ENCODE results near the gene FPR2. TPM values are rescaled to one million over a fixed set of nuclear protein-coding genes. Genes with fewer than 3 reads are reported as not detected.

FPR2 gene
- total and polyA plus RNA-seq, 10 of the 15 experiments (the other 5 are each of a cell fraction or from before 2014, with no cell fraction given) = not detected

- TF ChIP-seq SMAD5 (IDR thresholded peaks at IDR 0.05; ENCODE audit: low read depth) = no peak
Measured at GRCh38 chr19:51727349-51727880, 33.6 kb upstream of the FPR2 start (continued).

DNA sequence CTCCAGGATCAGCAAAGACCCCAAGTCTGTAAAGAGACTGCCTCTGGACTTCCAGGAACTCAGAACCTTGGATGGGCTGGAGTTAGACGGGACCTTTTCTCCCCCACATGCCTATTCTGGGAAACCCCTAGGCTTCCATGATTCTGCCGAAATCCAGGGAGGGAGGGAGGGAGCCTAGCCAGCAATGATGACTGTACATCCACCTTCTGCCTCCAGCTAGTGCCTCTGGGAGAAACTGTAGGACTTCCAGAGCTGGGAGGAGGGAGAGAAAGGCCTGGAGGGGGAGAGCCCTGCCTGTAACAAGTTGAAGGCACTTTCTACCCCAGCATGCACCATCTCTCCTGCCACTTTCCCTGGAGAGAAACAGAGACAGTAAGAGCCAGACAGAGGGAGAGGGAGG lies 31.2 kb upstream of the FPR2 start:
- CTCF ChIA-PET = interaction anchor here (0.6 kb wide), 1 partner anchor 75 kb away, joined by 3 read pairs; no protein-coding TSS in a partner anchor
- Histone ChIP-seq H3K27me3 (replicated peaks in 1 of 2; ENCODE audit: control insufficient read depth in 2 of 2, insufficient read depth in 2 of 2, low read length in 1 of 2) (no peaks in the 10 kb centered on the region), H4K20me1 (ENCODE audit: control insufficient read depth, insufficient read depth) (no peaks in the 10 kb centered on the region), H3K4me2 (ENCODE audit: control insufficient read depth, insufficient read depth) (no peak overlapping the region), H3K36me3 (ENCODE audit: control insufficient read depth in 2 of 2, insufficient read depth in 2 of 2, low read length in 1 of 2) (no peaks in the 10 kb centered on the region), H3K79me2 (ENCODE audit: control insufficient read depth, insufficient read depth, low read length) (no peaks in the 10 kb centered on the region), H3K4me1 (ENCODE audit: control insufficient read depth, insufficient read depth, low read length) (no peaks in the 10 kb centered on the region), H3K9ac (ENCODE audit: control insufficient read depth, insufficient read depth, low read length) (no peak overlapping the region), H3K9me3 (replicated peaks; ENCODE audit: control insufficient read depth, insufficient read depth, low read length) (peaks cover 2% of the 10 kb centered on the region; the same call in 1 of the 3 replicates), H2AFZ (ENCODE audit: control insufficient read depth, low read depth, low read length) (no peak overlapping the region), H3K4me3 (no peak overlapping the region), H3K27ac (ENCODE audit: control insufficient read depth, insufficient read depth) (no peak overlapping the region)
- ATAC-seq = no peak
- RAD21 ChIA-PET (ENCODE audit: unreplicated experiment) = no interaction called here
- POLR2A ChIA-PET = no interaction called here
- intact Hi-C loops (cut with micrococcal nuclease; ENCODE audit: unreplicated experiment) (no loop called here), in situ Hi-C loops (cut with MboI) (no loop called here)
- 13% methylated on average over 2 of the region's 2 CpGs for WGBS (ENCODE audit: insufficient coverage, insufficient replicate concordance, low lambda C conversion rate, missing lambda C conversion rate)
- SMC1A ChIA-PET (ENCODE audit: uncharacterized antibody, unreplicated experiment) = no interaction called here
- TF ChIP-seq EGR1 (IDR thresholded peaks at IDR 0.05; ENCODE audit: borderline replicate concordance in 1 of 2, low read depth in 2 of 2, low read length in 2 of 2) (no peak), PAX8 (IDR thresholded peaks at IDR 0.05) (no peak), CBX5 (IDR thresholded peaks at IDR 0.05; ENCODE audit: low read depth) (no peak)
- TF ChIP-seq, protein P1, sequence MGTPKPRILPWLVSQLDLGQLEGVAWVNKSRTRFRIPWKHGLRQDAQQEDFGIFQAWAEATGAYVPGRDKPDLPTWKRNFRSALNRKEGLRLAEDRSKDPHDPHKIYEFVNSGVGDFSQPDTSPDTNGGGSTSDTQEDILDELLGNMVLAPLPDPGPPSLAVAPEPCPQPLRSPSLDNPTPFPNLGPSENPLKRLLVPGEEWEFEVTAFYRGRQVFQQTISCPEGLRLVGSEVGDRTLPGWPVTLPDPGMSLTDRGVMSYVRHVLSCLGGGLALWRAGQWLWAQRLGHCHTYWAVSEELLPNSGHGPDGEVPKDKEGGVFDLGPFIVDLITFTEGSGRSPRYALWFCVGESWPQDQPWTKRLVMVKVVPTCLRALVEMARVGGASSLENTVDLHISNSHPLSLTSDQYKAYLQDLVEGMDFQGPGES (IDR thresholded peaks at IDR 0.05) = no peak
- FAIRE-seq = no peak
- no peak for DNase-seq (ENCODE audit: low read depth, low spot score)
- BruUV-seq (replicated peaks) = no TSS peak

All from GM12878 (cell line).